Tibial nerve (tissue), 3 donors: ENCODE data around the gene CS.

Experiments used
- POLR2A ChIP-seq, 2 donors: fragments of 450-650 bp; IDR thresholded peaks; one replicate each; pipeline ENCODE4 v1.6.1; 2017; ENCODE audit warnings: antibody characterized with exemption in 2 of 2, mild to moderate bottlenecking in 2 of 2, moderate library complexity in 2 of 2
- TF ChIP-seq, protein P1 (sequence below), 5 experiments: fragments of 200-600 bp in 3 of 5; fragments of 450-650 bp in 2 of 5; sonication (generic) in 3 of 5; IDR thresholded peaks; one replicate each; pipeline ENCODE4 v1.5.1; 2016 to 2019; ENCODE audit warnings: antibody characterized with exemption in 5 of 5, mild to moderate bottlenecking in 3 of 5, moderate library complexity in 2 of 5

DNA sequence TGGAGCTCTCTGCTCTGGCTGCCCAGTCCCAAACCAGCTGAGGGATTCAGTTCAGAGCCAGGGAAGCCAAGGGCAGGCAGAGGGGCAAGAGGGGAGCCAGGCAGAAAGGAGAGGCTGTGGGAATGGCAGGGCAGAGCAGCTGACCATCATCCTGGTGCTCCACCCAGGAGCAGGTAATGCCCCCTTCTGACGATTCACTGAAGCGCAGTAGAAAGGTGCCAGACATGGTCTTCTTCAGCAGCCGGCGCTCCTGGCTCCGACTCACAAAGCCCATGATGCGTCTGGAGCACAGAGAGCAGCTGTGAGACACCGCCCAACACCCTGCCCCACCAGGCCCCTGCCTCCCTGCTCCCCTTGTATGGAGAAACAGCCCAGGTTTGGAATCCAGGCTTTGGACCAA, 46.5 kb upstream of the CS start:
- TF ChIP-seq, protein P1, sequence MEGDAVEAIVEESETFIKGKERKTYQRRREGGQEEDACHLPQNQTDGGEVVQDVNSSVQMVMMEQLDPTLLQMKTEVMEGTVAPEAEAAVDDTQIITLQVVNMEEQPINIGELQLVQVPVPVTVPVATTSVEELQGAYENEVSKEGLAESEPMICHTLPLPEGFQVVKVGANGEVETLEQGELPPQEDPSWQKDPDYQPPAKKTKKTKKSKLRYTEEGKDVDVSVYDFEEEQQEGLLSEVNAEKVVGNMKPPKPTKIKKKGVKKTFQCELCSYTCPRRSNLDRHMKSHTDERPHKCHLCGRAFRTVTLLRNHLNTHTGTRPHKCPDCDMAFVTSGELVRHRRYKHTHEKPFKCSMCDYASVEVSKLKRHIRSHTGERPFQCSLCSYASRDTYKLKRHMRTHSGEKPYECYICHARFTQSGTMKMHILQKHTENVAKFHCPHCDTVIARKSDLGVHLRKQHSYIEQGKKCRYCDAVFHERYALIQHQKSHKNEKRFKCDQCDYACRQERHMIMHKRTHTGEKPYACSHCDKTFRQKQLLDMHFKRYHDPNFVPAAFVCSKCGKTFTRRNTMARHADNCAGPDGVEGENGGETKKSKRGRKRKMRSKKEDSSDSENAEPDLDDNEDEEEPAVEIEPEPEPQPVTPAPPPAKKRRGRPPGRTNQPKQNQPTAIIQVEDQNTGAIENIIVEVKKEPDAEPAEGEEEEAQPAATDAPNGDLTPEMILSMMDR (IDR thresholded peaks at IDR 0.05) = no peak
- no peak for TF ChIP-seq POLR2A (IDR thresholded peaks at IDR 0.05)
